Limb (tissue), 2 donors: Measurements from ENCODE around the gene MFSD1.
"Not testable (repeated sequence)": the region's sequence is repeated elsewhere in the genome, so short reads cannot be mapped to it uniquely, and the experiment has no call there.

Source experiments
- DNase-seq, 2 donors: peaks; one replicate each; pipeline ENCODE4 v3.0.0-alpha.2; 2016; ENCODE audit errors: extremely low spot score in 2 of 2

The MFSD1 gene

GRCh38 chr3:158775426-158776410, 26.1 kb upstream of the MFSD1 start:
- no peak for DNase-seq

GRCh38 chr3:158776531-158776930, 25.3 kb upstream of the MFSD1 start:
- DNase-seq = no peak

- DNase-seq = no peak
These were observed 24.5 kb upstream of the MFSD1 start for GRCh38 chr3:158777161-158777873.

- DNase-seq = no peak
These were observed 21.1 kb upstream of the MFSD1 start for GRCh38 chr3:158780766-158781165.

GRCh38 chr3:158781191-158781590, 20.7 kb upstream of the MFSD1 start:
- DNase-seq = no peak

GRCh38 chr3:158781849-158782248, 20.0 kb upstream of the MFSD1 start:
- no peak for DNase-seq

- DNase-seq = no peak
These were observed 19.4 kb upstream of the MFSD1 start for GRCh38 chr3:158782283-158782989.

GRCh38 chr3:158783051-158783450, 18.8 kb upstream of the MFSD1 start:
- no peak for DNase-seq

- no peak for DNase-seq
These were observed 15.9 kb upstream of the MFSD1 start for GRCh38 chr3:158785972-158786371.

- DNase-seq = no peak
These were observed 13.4 kb upstream of the MFSD1 start for GRCh38 chr3:158788446-158788845.

GRCh38 chr3:158789592-158789991, 12.3 kb upstream of the MFSD1 start:
- DNase-seq = peak in 1 of 2 donors; percentile 70

GRCh38 chr3:158790901-158791589, 10.8 kb upstream of the MFSD1 start:
- peak in 1 of 2 donors; percentile 90 for DNase-seq

- not testable (repeated sequence) for DNase-seq
These were observed 10.3 kb upstream of the MFSD1 start for GRCh38 chr3:158791590-158791920.

GRCh38 chr3:158792709-158793108, 9.1 kb upstream of the MFSD1 start:
- no peak for DNase-seq

- no peak for DNase-seq
These were observed 7.6 kb upstream of the MFSD1 start for GRCh38 chr3:158794206-158794605.

GRCh38 chr3:158794936-158795518, 6.8 kb upstream of the MFSD1 start:
- no peak for DNase-seq

GRCh38 chr3:158801201-158801600, 653 bp upstream of the MFSD1 start:
- DNase-seq = peak in 1 of 2 donors; percentile 37

- DNase-seq = no peak
These were observed 785 bp downstream of the MFSD1 start for GRCh38 chr3:158802409-158803268.

GRCh38 chr3:158804441-158804840, 2.6 kb downstream of the MFSD1 start:
- DNase-seq = no peak

GRCh38 chr3:158808697-158809096, 6.8 kb downstream of the MFSD1 start:
- no peak for DNase-seq
